ENCODE measurements around the gene ADAMTS17.

- TF ChIP-seq CTCF (IDR thresholded peaks at IDR 0.05; ENCODE audit: low read depth, low read length, missing input control) (no peak), SP1 (IDR thresholded peaks at IDR 0.05) (no peak), TAF1 (conservative IDR thresholded peaks at IDR 0.05) (no peak), EGR1 (IDR thresholded peaks at IDR 0.05; ENCODE audit: low read depth in 2 of 2) (no peak), GABPA (IDR thresholded peaks at IDR 0.05 in 1 of 2, conservative IDR thresholded peaks at IDR 0.05 in 1 of 2) (no peak), RAD21 (IDR thresholded peaks at IDR 0.05) (no peak), ZBTB33 (IDR thresholded peaks at IDR 0.05) (no peak), YY1 (IDR thresholded peaks at IDR 0.05) (no peak)
Measured at GRCh38 chr15:100008258-100008657, 333.5 kb downstream of the ADAMTS17 start.
